OCI-LY1 (cell line): Measurements from ENCODE around the gene GNB3.

Source experiments
- CTCF ChIP-seq: fragments of 200-600 bp; sonication (generic), shearing (Covaris generic); IDR thresholded peaks from 2 replicates; pipeline ENCODE4 v1.5.1; 2017; ENCODE audit warnings: mild to moderate bottlenecking, antibody characterized with exemption, low read length, moderate library complexity, mixed read lengths
- EZH2 ChIP-seq: fragments of 200-600 bp; sonication (generic), shearing (Covaris generic); IDR thresholded peaks from 2 replicates; pipeline ENCODE4 v1.8.0; 2017; ENCODE audit warnings: borderline replicate concordance, mixed run types, mild to moderate bottlenecking, antibody characterized with exemption, low read length, moderate library complexity, mixed read lengths

DNA sequence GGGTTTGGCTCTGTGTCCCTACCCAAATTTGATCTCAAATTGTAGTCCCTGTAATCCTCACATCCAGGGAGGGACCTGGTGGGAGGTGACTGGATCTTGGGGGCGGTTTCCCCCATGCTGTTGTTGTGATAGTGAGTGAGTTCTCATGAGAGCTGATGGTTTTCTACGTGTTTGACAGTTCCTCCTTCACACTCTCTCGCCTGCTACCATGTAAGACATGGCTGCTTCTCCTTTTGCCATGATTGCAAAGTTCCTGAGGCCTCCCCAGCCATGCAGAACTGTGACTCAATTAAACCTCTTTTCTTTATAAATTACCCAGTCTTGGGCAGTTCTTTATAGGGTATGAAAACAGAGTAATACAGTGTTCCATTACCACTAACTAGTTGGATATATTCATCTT lies 53.6 kb downstream of the GNB3 start:
- TF ChIP-seq CTCF (no peak), EZH2 (no peak)
